ENCODE data around the gene TRIM39.
A peak's percentile ranks its signal among the peaks of the same experiment; 100 is the strongest.
"Not testable (repeated sequence)": the region's sequence is repeated elsewhere in the genome, so short reads cannot be mapped to it uniquely, and the experiment has no call there.

Gene TRIM39

DNA sequence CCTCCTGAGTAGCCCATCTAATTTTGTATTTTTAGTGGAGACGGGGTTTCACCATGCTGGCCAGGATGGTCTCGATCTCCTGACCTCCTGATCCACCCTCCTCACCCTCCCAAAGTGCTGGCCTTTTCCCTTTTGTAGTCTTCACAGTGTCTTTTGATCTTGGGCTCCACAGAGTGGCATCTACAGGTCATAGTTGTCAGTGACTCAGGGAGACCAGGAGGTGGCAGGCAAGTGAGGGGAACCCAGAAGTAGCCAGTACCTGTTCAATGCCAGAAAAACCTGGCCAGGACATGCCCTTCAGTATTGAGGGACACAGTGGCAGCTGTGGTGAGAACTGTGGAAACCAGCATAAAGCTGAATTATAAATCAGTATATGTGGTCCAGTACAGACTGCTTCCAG lies 37.9 kb downstream of the TRIM39 start:
- H3K27me3 ChIP-seq (ENCODE audit: insufficient read depth, low read depth) = no peaks in the 10 kb centered on the region
- H3K4me2 ChIP-seq = no peak overlapping the region
- no peaks in the 10 kb centered on the region for H3K79me2 ChIP-seq (ENCODE audit: insufficient read depth, low read depth)
- H3K9ac ChIP-seq = no peak overlapping the region
- TF ChIP-seq, protein P1, sequence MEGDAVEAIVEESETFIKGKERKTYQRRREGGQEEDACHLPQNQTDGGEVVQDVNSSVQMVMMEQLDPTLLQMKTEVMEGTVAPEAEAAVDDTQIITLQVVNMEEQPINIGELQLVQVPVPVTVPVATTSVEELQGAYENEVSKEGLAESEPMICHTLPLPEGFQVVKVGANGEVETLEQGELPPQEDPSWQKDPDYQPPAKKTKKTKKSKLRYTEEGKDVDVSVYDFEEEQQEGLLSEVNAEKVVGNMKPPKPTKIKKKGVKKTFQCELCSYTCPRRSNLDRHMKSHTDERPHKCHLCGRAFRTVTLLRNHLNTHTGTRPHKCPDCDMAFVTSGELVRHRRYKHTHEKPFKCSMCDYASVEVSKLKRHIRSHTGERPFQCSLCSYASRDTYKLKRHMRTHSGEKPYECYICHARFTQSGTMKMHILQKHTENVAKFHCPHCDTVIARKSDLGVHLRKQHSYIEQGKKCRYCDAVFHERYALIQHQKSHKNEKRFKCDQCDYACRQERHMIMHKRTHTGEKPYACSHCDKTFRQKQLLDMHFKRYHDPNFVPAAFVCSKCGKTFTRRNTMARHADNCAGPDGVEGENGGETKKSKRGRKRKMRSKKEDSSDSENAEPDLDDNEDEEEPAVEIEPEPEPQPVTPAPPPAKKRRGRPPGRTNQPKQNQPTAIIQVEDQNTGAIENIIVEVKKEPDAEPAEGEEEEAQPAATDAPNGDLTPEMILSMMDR (conservative IDR thresholded peaks at IDR 0.05; ENCODE audit: low read depth, low read length) = 0 out of 2 replicates have a peak, but pooled peaks have one; percentile 24
- peaks cover 3% of the 10 kb centered on the region for H3K4me1 ChIP-seq (ENCODE audit: low read depth, poor library complexity, severe bottlenecking)
- no peak overlapping the region for H2AFZ ChIP-seq (ENCODE audit: low read depth)
- no peak overlapping the region for H3K4me3 ChIP-seq (IDR thresholded peaks at IDR 0.05; ENCODE audit: insufficient read depth, low read depth, low read length)
- no peaks in the 10 kb centered on the region for H4K20me1 ChIP-seq (ENCODE audit: insufficient read depth)
- no peak overlapping the region for H3K27ac ChIP-seq
- H3K36me3 ChIP-seq (ENCODE audit: insufficient read depth) = no peaks in the 10 kb centered on the region

DNA sequence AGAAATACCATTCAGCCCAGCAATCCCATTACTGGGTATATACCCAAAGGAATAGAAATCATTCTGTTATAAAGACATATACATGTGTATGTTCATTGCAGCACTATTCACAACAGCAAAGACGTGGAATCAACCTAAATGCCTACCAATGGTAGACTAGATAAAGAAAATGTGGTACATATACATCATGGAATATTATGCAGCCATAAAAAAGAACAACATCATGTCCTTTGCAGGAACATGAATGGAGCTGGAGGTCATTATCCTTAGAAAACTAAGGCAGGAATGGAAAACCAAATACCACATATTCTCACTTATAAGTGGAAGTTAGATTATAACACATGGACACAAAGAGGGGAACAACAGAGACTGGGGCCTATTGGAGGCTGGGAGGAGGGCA lies 42.6 kb downstream of the TRIM39 start:
- not testable (repeated sequence) for H4K20me1 ChIP-seq (ENCODE audit: insufficient read depth); H3K4me3 ChIP-seq (IDR thresholded peaks at IDR 0.05; ENCODE audit: insufficient read depth, low read depth, low read length); H3K4me2 ChIP-seq; H2AFZ ChIP-seq (ENCODE audit: low read depth); H3K27me3 ChIP-seq (ENCODE audit: insufficient read depth, low read depth); H3K9ac ChIP-seq; H3K36me3 ChIP-seq (ENCODE audit: insufficient read depth); H3K4me1 ChIP-seq (ENCODE audit: low read depth, poor library complexity, severe bottlenecking); H3K27ac ChIP-seq; H3K79me2 ChIP-seq (ENCODE audit: insufficient read depth, low read depth)

DNA sequence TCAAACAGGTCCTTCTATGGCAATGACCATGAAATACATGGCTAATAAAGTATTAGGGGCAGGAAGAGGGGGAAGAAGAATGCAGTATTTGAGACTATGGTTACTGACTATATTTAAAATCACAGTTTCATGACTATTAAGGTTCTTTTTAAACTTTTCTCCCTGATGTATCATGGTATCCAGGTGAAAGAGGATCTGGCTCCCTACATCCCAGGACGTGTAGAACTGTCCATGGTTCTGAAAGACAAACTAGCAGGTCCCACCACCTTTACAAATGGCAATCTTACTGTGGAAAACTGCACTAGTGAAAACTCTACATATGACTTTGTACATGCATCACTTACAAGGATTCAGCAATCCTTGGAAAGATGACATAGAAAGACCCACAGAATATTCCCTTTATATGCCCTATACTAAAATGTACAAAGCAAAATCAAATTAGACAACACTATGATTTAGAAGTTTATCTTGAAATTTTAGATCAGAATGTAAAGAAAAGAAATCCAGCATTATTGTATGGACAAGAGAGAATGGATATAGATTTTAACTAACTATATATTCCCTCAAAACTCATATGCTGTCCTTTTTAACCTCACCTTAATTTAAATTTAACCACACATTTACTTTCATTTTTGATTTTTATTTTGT lies 51.7 kb downstream of the TRIM39 start:
- Histone ChIP-seq H4K20me1 (ENCODE audit: insufficient read depth) (no peaks in the 10 kb centered on the region), H3K79me2 (ENCODE audit: insufficient read depth, low read depth) (no peaks in the 10 kb centered on the region), H3K9ac (no peak overlapping the region), H3K36me3 (ENCODE audit: insufficient read depth) (no peaks in the 10 kb centered on the region), H2AFZ (ENCODE audit: low read depth) (no peak overlapping the region), H3K4me2 (no peak overlapping the region), H3K27ac (no peak overlapping the region), H3K27me3 (ENCODE audit: insufficient read depth, low read depth) (no peaks in the 10 kb centered on the region), H3K4me1 (ENCODE audit: low read depth, poor library complexity, severe bottlenecking) (no peaks in the 10 kb centered on the region), H3K4me3 (IDR thresholded peaks at IDR 0.05; ENCODE audit: insufficient read depth, low read depth, low read length) (no peak overlapping the region)
- TF ChIP-seq, protein P1 (conservative IDR thresholded peaks at IDR 0.05; ENCODE audit: low read depth, low read length) = no peak

DNA sequence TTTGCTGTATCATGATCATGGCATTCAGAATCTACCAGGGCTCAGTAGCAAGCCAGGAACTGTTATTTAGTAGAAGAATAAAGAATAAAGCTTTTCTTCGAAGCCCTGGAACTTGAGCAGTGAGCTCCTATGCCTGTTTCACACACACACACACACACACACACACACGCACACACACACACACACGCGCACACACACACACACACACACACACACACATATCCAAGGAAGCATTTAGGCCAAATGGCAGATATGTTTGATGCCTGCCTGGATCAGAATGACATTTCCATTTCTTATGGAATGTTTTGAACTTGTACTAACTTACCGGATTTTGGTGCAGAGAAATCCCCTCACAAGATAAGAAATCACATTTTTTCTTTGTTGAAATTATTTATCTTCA lies 53.7 kb downstream of the TRIM39 start:
- Histone ChIP-seq H2AFZ (ENCODE audit: low read depth) (no peak overlapping the region), H3K4me1 (ENCODE audit: low read depth, poor library complexity, severe bottlenecking) (no peaks in the 10 kb centered on the region), H3K27ac (no peak overlapping the region), H3K9ac (no peak overlapping the region), H3K36me3 (ENCODE audit: insufficient read depth) (no peaks in the 10 kb centered on the region), H4K20me1 (ENCODE audit: insufficient read depth) (no peaks in the 10 kb centered on the region), H3K27me3 (ENCODE audit: insufficient read depth, low read depth) (no peaks in the 10 kb centered on the region), H3K79me2 (ENCODE audit: insufficient read depth, low read depth) (no peaks in the 10 kb centered on the region), H3K4me3 (IDR thresholded peaks at IDR 0.05; ENCODE audit: insufficient read depth, low read depth, low read length) (no peak overlapping the region), H3K4me2 (no peak overlapping the region)
- TF ChIP-seq, protein P1 (conservative IDR thresholded peaks at IDR 0.05; ENCODE audit: low read depth, low read length) = no peak

DNA sequence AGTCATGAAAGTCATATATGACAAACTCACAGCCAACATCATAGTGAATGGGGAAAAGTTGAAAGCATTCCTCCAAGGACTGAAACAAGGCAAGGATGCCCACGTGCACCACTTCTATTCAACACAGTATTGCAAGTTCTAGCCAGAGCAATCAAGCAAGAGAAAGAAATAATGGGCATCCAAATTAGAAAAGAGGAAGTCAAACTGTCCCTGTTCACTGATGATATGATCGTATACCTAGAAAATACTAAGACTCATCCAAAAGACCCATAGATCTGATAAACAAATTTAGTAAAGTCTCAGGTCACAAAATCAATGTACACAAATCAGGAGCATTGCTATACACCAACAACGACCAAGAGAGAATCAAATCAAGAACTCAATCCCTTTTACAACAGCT lies 59.4 kb downstream of the TRIM39 start:
- Histone ChIP-seq H3K9ac (no peak overlapping the region), H3K36me3 (ENCODE audit: insufficient read depth) (no peaks in the 10 kb centered on the region), H4K20me1 (ENCODE audit: insufficient read depth) (no peaks in the 10 kb centered on the region), H2AFZ (ENCODE audit: low read depth) (no peak overlapping the region), H3K79me2 (ENCODE audit: insufficient read depth, low read depth) (no peaks in the 10 kb centered on the region), H3K27me3 (ENCODE audit: insufficient read depth, low read depth) (no peaks in the 10 kb centered on the region), H3K4me3 (IDR thresholded peaks at IDR 0.05; ENCODE audit: insufficient read depth, low read depth, low read length) (no peak overlapping the region), H3K4me2 (no peak overlapping the region), H3K4me1 (ENCODE audit: low read depth, poor library complexity, severe bottlenecking) (no peaks in the 10 kb centered on the region), H3K27ac (no peak overlapping the region)
- TF ChIP-seq, protein P1 (conservative IDR thresholded peaks at IDR 0.05; ENCODE audit: low read depth, low read length) = no peak

All from KMS-11 (cell line).